PC-3 (cell line): Measurements from ENCODE around the gene P3H2. TPM values are rescaled to one million over a fixed set of nuclear protein-coding genes. Genes with fewer than 3 reads are reported as not detected.
A peak's percentile ranks its signal among the peaks of the same experiment; 100 is the strongest.

Source experiments
- ATAC-seq: fragments of 200-7000 bp; cut with Tn5 transposase; 2 replicates; pipeline ENCODE4 v1.9.1; 2020; ENCODE audit warnings: mild to moderate bottlenecking, moderate library complexity
- BruUV-seq: library from RNA; stranded (reverse); fragments of 400-500 nt; replicated peaks from 2 replicates; lab custom pipeline; 2021; lab: Mats Ljungman, UMichigan
- CTCF ChIA-PET: fragments of 300-600 bp; sonication (Branson Sonifier 250); formaldehyde crosslinking; loops from one replicate; lab custom pipeline; 2022; ENCODE audit warnings: antibody characterized with exemption; lab: Charles Lee
- POLR2A ChIA-PET: fragments of 300-600 bp; sonication (Branson Sonifier 250); formaldehyde crosslinking; loops from one replicate; lab custom pipeline; 2022; ENCODE audit warnings: antibody characterized with exemption; ENCODE audit not compliant: unreplicated experiment; lab: Charles Lee
- DNase-seq: peaks from one replicate; pipeline ENCODE4 v3.0.0-alpha.2; 2015
- H2AFZ ChIP-seq: fragments of 300-600 bp; sonication (generic); 2 replicates; pipeline ENCODE4 v1.6.0; 2016; ENCODE audit warnings: antibody characterized with exemption, low read length
- H3F3A ChIP-seq: fragments of 300-600 bp; sonication (generic); one replicate; pipeline ENCODE4 v1.6.0; 2017; ENCODE audit warnings: antibody characterized with exemption, low read length, control low read depth, mild to moderate bottlenecking; ENCODE audit not compliant: unreplicated experiment
- H3K27ac ChIP-seq: fragments of 300-600 bp; sonication (generic); 2 replicates; pipeline ENCODE4 v1.5.1; 2016; ENCODE audit warnings: mild to moderate bottlenecking, low read length
- H3K27me3 ChIP-seq: fragments of 300-600 bp; sonication (generic); 2 replicates; pipeline ENCODE4 v1.6.1; 2016; ENCODE audit warnings: low read length, mixed read lengths
- H3K36me3 ChIP-seq: fragments of 300-600 bp; sonication (generic); 2 replicates; pipeline ENCODE4 v1.6.1; 2016; ENCODE audit warnings: low read depth, mixed run types, low read length, mixed read lengths
- H3K4me1 ChIP-seq: fragments of 300-600 bp; sonication (generic); 2 replicates; pipeline ENCODE4 v1.5.1; 2016; ENCODE audit warnings: low read length; ENCODE audit not compliant: insufficient read depth
- H3K4me2 ChIP-seq: fragments of 300-600 bp; sonication (generic); 2 replicates; pipeline ENCODE4 v1.6.0; 2016; ENCODE audit warnings: low read length
- H3K4me3 ChIP-seq: fragments of 300-600 bp; sonication (generic); 2 replicates; pipeline ENCODE4 v1.5.1; 2016; ENCODE audit warnings: mild to moderate bottlenecking, low read length, mixed read lengths
- H3K79me2 ChIP-seq: fragments of 300-600 bp; sonication (generic); 2 replicates; pipeline ENCODE4 v1.6.1; 2017; ENCODE audit warnings: low read length, mixed read lengths
- H3K9ac ChIP-seq: fragments of 300-600 bp; sonication (generic); 2 replicates; pipeline ENCODE4 v1.6.0; 2016; ENCODE audit warnings: mild to moderate bottlenecking, low read length
- H3K9me2 ChIP-seq: fragments of 300-600 bp; sonication (generic); replicated peaks from 2 replicates; pipeline ENCODE4 v1.6.1; 2016; ENCODE audit warnings: mixed run types, low read length, mixed read lengths
- H3K9me3 ChIP-seq: fragments of 300-600 bp; sonication (generic); 2 replicates; pipeline ENCODE4 v1.6.1; 2016; ENCODE audit warnings: low read length, mixed read lengths
- H4K20me1 ChIP-seq: fragments of 300-600 bp; sonication (generic); 2 replicates; pipeline ENCODE4 v1.6.1; 2016; ENCODE audit warnings: low read length, mixed read lengths
- EZH2 ChIP-seq: fragments of 300-600 bp; sonication (generic); IDR thresholded peaks from one replicate; pipeline ENCODE4 v1.6.1; 2017; ENCODE audit warnings: antibody characterized with exemption, mild to moderate bottlenecking, low read length; ENCODE audit not compliant: unreplicated experiment
- EZH2phosphoT487 ChIP-seq: fragments of 300-600 bp; sonication (generic); IDR thresholded peaks from 2 replicates; pipeline ENCODE4 v1.6.1; 2018; ENCODE audit warnings: mild to moderate bottlenecking, antibody characterized with exemption, low read length, borderline replicate concordance
- intact Hi-C: fragments of 100-400 bp; cut with micrococcal nuclease; formaldehyde crosslinking; loops from 2 replicates; pipeline ENCODE4 v1.9.0; 2023
- total RNA-seq: library from RNA; depleted of rRNA; stranded (reverse); fragments of >200 nt; gene quantifications from 2 replicates; pipeline ENCODE4 v1.2.3, GENCODE V29; 2014
- TF ChIP-seq, protein P1 (sequence below): fragments of 300-600 bp; sonication (generic); conservative IDR thresholded peaks from 2 replicates; pipeline ENCODE4 v1.5.1; 2017; ENCODE audit warnings: antibody characterized with exemption, low read depth, mild to moderate bottlenecking, low read length

P3H2 gene
- total RNA-seq, 1 experiment from 2014 or later, result 4.5 TPM

- Histone ChIP-seq H3K27ac (no peak overlapping the region), H3K4me1 (peaks cover 4% of the 10 kb centered on the region), H3K27me3 (no peaks in the 10 kb centered on the region), H3K9ac (no peak overlapping the region), H3K79me2 (no peaks in the 10 kb centered on the region), H3F3A (no peaks in the 10 kb centered on the region), H3K4me3 (peak overlapping the region; percentile 89), H4K20me1 (no peaks in the 10 kb centered on the region), H3K9me3 (no peaks in the 10 kb centered on the region), H3K4me2 (peak overlapping the region; percentile 94), H2AFZ (peak overlapping the region; percentile 94), H3K36me3 (no peaks in the 10 kb centered on the region), H3K9me2 (no peaks in the 10 kb centered on the region)
- DNase-seq (no peak), ATAC-seq (no peak)
- ChIA-PET POLR2A (interaction anchor here (0.5 kb wide), 1 partner anchor 404 kb away, joined by 3 read pairs; no protein-coding TSS in a partner anchor), CTCF (interaction anchor here (0.5 to 1.7 kb wide), 5 partner anchors 55 to 264 kb away, joined by 3 to 9 read pairs (median 3); no protein-coding TSS in a partner anchor)
- TF ChIP-seq EZH2phosphoT487, result no peak
- no peak for TF ChIP-seq EZH2
- TF ChIP-seq, protein P1, sequence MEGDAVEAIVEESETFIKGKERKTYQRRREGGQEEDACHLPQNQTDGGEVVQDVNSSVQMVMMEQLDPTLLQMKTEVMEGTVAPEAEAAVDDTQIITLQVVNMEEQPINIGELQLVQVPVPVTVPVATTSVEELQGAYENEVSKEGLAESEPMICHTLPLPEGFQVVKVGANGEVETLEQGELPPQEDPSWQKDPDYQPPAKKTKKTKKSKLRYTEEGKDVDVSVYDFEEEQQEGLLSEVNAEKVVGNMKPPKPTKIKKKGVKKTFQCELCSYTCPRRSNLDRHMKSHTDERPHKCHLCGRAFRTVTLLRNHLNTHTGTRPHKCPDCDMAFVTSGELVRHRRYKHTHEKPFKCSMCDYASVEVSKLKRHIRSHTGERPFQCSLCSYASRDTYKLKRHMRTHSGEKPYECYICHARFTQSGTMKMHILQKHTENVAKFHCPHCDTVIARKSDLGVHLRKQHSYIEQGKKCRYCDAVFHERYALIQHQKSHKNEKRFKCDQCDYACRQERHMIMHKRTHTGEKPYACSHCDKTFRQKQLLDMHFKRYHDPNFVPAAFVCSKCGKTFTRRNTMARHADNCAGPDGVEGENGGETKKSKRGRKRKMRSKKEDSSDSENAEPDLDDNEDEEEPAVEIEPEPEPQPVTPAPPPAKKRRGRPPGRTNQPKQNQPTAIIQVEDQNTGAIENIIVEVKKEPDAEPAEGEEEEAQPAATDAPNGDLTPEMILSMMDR, result no peak
- intact Hi-C loops, result loop anchor here (1.0 to 5.0 kb wide), 3 partner anchors 102 to 208 kb away; no protein-coding TSS in a partner anchor
- TSS peak; percentile 51 for BruUV-seq
These were observed 1.0 kb downstream of the P3H2 start for GRCh38 chr3:190119461-190120268.

DNA sequence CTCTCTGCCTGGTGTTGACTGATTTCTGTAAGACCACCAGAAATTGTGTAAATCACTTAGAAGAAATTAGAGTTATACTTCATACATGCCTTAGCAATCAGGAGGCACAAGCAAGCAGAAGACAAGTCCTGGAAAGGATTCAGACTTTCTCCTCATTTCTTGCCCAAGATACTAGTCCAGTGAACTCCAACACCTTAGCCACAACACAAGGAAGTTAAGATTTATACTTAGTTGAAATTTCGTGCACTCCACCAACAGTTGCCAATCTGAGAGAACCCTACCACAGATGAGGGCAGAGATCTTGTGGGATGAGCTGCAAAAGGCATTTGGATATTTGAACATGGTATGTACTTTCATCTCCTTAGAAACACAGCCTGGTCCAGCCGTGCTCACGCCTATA, 2.3 kb downstream of the P3H2 start:
- H3K79me2 ChIP-seq, result no peaks in the 10 kb centered on the region
- CTCF ChIA-PET, result no interaction called here
- no peak overlapping the region for H3K4me2 ChIP-seq

DNA sequence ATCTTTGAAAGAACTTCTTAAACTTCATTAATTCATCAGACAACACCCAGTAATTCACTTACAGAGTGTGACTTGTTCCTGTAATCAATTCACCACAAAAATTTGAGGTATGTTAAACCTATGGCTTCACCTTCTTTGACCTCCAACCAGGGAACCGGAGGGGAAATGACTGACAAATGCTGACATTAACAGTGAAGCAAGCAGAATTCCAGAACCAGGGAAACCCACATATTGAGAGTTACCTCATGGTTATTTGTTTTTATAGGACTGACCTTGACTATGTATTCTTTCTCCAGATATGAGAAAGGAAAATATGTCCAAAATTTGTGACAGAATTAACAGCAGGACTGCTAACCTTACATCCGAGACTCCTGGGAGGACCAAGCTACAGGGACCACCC, 2.7 kb downstream of the P3H2 start:
- intact Hi-C loops, result no loop called here
- Histone ChIP-seq H3K27ac (no peak overlapping the region), H3K27me3 (no peaks in the 10 kb centered on the region), H3K79me2 (no peaks in the 10 kb centered on the region), H3F3A (no peaks in the 10 kb centered on the region), H3K4me1 (peaks cover 4% of the 10 kb centered on the region), H3K4me3 (no peak overlapping the region), H2AFZ (no peak overlapping the region), H3K9ac (no peak overlapping the region), H3K9me3 (no peaks in the 10 kb centered on the region), H4K20me1 (no peaks in the 10 kb centered on the region), H3K9me2 (no peaks in the 10 kb centered on the region), H3K36me3 (no peaks in the 10 kb centered on the region), H3K4me2 (no peak overlapping the region)
- DNase-seq (no peak), ATAC-seq (no peak)
- BruUV-seq, result no TSS peak
- TF ChIP-seq, protein P1, result no peak
- TF ChIP-seq EZH2 (no peak), EZH2phosphoT487 (no peak)
- POLR2A ChIA-PET, result no interaction called here
- CTCF ChIA-PET, result no interaction called here

More for the DNA sequence above, 2.3 kb downstream of the P3H2 start:
- Histone ChIP-seq H3F3A (no peaks in the 10 kb centered on the region), H2AFZ (no peak overlapping the region), H3K4me1 (peaks cover 4% of the 10 kb centered on the region), H3K27ac (no peak overlapping the region), H4K20me1 (no peaks in the 10 kb centered on the region), H3K9me3 (no peaks in the 10 kb centered on the region), H3K27me3 (no peaks in the 10 kb centered on the region), H3K36me3 (no peaks in the 10 kb centered on the region), H3K4me3 (no peak overlapping the region), H3K9ac (no peak overlapping the region), H3K9me2 (no peaks in the 10 kb centered on the region)
- no peak for ATAC-seq
- POLR2A ChIA-PET, result no interaction called here
- intact Hi-C loops, result no loop called here
- DNase-seq, result no peak
- no peak for TF ChIP-seq EZH2
- no TSS peak for BruUV-seq
